ENCODE data around the gene ZIM2.
"Not testable (repeated sequence)": the region's sequence is repeated elsewhere in the genome, so short reads cannot be mapped to it uniquely, and the experiment has no call there.

ZIM2 gene

DNA sequence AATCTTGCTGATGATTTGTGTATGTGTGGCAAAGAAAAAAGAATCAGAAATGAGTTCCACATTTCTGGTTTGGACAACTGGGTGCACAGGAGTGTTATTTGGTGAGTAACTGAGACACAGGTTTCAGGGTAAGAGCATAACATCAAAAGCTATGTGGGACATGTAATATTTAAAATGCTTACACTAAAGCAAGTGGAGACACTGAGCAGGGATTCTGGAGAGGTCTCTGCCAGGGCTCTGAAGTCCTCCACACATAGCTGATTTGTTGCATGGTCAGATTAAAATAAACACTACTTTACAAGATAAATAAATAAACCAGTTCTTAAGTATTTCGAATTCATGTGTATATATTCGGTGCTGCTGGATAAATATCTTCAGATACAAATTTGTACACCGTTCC lies 16.3 kb upstream of the ZIM2 start:
- Mint-ChIP-seq H3K9me3 (peaks cover 25% of the 10 kb centered on the region), H3K36me3 (no peaks in the 10 kb centered on the region), H3K27ac (no peak overlapping the region), H3K4me3 (no peak overlapping the region), H3K4me1 (no peaks in the 10 kb centered on the region)
- no peak for ATAC-seq
- DNase-seq (ENCODE audit: low spot score in 2 of 2), result no peak

DNA sequence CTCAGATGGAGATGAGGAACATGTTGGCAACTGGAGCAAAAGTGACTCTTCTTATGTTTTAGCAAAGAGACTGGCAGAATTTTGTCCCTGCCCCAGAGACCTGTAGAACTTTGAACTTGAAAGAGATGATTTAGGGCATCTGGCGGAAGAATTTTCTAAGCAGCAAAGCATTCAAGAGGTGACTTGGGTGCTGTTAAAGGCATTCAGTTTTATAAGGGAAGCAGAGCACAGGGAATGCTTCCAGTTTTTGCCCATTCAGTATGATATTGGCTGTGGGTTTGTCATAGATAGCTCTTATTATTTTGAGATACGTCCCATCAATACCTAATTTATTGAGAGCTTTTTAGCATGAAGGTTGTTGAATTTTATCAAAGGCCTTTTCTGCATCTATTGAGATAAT lies 11.8 kb upstream of the ZIM2 start:
- DNase-seq (ENCODE audit: low spot score in 2 of 2); ATAC-seq; H3K27ac Mint-ChIP-seq; H3K4me1 Mint-ChIP-seq; H3K36me3 Mint-ChIP-seq; H3K4me3 Mint-ChIP-seq: not testable (repeated sequence)
- H3K9me3 Mint-ChIP-seq, result peaks cover 25% of the 10 kb centered on the region

DNA sequence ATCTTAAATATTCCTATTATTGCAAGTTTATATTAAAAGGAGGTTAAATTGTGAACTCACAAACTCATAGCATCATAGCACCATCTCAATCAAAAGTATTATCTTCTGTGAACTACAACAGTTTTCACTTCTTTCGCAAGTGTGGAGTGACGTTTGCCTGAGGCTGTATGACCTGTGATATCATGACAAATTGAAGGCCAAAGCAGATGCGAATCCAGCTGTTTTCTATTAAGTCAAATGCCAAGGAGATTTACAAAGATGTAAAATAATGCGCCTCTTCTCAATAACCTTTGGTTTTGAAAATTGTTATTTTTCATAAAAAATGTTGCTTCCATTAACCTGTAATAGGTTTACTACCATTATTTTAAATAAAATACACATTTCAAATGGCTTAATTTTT lies 7.6 kb upstream of the ZIM2 start:
- Mint-ChIP-seq H3K4me3 (no peak overlapping the region), H3K4me1 (no peaks in the 10 kb centered on the region), H3K9me3 (peaks cover 24% of the 10 kb centered on the region), H3K27ac (no peak overlapping the region), H3K36me3 (no peaks in the 10 kb centered on the region)
- ATAC-seq (no peak), DNase-seq (ENCODE audit: low spot score in 2 of 2) (no peak)

DNA sequence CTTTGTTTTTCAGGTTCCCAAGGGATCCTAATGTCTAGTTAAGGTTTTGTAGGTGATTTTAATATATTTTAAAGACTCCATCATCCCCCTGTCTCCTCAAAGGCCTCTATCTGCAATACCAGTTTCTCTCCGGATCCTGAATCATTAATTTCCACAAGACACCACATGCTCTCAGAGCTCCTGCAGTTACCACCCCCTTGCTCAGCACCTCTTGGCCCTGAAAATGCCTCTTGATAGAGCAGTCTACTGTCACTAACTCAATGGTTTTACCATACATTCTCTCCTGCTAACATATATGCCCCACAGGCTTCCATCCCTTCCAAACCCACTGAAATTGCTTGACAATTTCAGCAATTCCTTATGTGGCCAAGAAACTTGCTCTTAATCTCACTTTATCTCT lies 1.9 kb upstream of the ZIM2 start:
- ATAC-seq (no peak), DNase-seq (ENCODE audit: low spot score in 2 of 2) (no peak)
- Mint-ChIP-seq H3K27ac (no peak overlapping the region), H3K4me3 (no peak overlapping the region), H3K9me3 (peaks cover 13% of the 10 kb centered on the region), H3K36me3 (no peaks in the 10 kb centered on the region), H3K4me1 (peaks cover 6% of the 10 kb centered on the region)

DNA sequence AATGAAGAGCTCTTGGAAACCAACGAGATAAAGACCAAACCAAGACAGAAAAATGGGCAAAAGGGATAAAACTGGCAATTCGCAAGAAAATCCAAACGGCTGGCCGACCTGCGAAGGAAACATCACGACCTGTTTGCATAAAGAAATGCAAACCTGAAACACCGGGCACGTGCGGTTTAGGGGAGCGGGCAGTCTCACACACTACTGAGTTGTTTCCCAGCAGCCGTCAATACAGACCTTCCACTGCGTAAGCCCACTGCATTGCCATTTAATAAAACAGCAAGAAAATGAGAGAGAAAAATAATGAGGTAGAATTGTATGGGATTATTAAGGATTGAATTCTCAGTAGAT lies 642 bp upstream of the ZIM2 start:
- H3K4me3 Mint-ChIP-seq, result no peak overlapping the region
- no peak for ATAC-seq
- H3K36me3 Mint-ChIP-seq, result no peaks in the 10 kb centered on the region
- H3K4me1 Mint-ChIP-seq, result peaks cover 8% of the 10 kb centered on the region
- H3K9me3 Mint-ChIP-seq, result peaks cover 13% of the 10 kb centered on the region
- DNase-seq (ENCODE audit: low spot score in 2 of 2), result no peak
- no peak overlapping the region for H3K27ac Mint-ChIP-seq

DNA sequence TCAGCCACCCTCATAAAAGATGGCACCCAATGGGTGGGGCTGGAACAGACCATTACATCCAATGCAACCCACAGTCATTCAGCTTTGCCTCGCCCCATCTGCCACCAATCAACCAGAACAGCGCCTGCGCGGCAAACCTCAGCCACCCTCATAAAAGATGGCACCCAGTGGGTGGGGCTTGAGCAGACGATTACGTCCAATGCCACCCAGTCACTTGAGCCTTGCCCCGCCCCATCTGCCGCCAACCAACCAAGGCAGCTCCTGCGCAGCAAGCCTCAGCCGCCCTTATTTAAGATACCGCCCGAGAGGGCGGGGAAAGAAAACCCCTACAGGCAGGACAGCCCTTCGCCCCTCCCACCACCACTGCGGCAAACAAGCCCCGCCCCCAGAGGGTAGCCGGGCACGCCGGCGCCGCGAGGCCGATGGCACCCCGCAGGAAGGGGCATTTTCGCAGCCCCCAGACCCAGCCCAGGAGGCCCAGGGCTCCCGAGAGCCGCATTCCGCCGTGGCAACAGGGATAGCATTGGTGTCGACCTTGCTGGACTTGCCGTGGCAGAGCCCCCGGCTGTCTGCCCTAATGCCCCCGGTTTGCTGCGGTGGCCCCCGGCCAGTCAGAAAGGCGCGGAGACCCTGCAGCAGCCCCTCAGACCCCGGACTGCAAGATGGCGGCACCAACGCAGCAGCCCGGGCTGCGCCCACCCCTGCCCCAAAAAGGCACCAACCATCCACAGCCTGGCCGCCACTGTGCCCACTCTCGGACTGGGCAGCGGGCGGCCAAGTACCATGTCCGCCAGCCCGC lies 675 bp downstream of the ZIM2 start:
- no peak for DNase-seq (ENCODE audit: low spot score in 2 of 2)
- peaks cover 8% of the 10 kb centered on the region for H3K4me1 Mint-ChIP-seq
- peaks cover 19% of the 10 kb centered on the region for H3K9me3 Mint-ChIP-seq
- no peak overlapping the region for H3K4me3 Mint-ChIP-seq
- no peaks in the 10 kb centered on the region for H3K36me3 Mint-ChIP-seq
- no peak overlapping the region for H3K27ac Mint-ChIP-seq
- ATAC-seq, result peak; percentile 11

DNA sequence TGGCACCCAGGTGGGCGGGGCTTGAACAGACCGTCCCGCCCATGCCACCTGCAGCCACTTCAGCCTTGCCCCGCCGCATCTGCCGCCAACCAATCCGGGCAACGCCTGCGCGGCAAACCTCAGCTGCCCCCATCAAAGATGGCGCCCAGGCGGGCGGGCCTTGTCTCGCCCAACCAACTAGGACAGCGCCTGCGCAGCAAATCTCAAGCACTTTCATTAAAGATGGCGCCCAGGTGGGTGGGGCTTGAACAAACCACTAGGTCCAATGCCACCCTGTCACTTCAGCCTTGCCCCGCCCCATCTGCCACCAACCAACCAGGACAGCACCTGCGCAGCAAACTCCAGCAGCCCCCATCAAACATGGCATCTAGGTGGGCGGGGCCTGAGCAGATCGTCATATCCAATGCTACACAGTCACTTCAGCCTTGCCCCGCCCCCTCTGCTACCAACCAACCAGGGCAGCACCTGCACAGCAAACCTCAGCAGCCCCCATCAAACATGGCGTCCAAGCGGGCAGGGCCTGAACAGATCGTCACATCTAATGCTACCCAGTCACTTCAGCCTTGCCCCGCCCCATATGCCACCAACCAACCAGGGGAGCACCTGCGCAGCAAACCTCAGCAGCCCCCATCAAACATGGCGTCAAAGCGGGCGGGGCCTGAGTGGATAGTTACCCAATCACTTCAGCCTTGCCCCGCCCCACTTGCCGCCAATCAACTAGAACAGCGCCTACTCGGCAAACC lies 1.4 kb downstream of the ZIM2 start:
- H3K9me3 Mint-ChIP-seq, result peaks cover 24% of the 10 kb centered on the region
- H3K4me3 Mint-ChIP-seq, result no peak overlapping the region
- DNase-seq (ENCODE audit: low spot score in 2 of 2) (no peak), ATAC-seq (peak; percentile 11)
- H3K36me3 Mint-ChIP-seq, result no peaks in the 10 kb centered on the region
- H3K27ac Mint-ChIP-seq, result no peak overlapping the region
- H3K4me1 Mint-ChIP-seq, result peaks cover 8% of the 10 kb centered on the region

DNA sequence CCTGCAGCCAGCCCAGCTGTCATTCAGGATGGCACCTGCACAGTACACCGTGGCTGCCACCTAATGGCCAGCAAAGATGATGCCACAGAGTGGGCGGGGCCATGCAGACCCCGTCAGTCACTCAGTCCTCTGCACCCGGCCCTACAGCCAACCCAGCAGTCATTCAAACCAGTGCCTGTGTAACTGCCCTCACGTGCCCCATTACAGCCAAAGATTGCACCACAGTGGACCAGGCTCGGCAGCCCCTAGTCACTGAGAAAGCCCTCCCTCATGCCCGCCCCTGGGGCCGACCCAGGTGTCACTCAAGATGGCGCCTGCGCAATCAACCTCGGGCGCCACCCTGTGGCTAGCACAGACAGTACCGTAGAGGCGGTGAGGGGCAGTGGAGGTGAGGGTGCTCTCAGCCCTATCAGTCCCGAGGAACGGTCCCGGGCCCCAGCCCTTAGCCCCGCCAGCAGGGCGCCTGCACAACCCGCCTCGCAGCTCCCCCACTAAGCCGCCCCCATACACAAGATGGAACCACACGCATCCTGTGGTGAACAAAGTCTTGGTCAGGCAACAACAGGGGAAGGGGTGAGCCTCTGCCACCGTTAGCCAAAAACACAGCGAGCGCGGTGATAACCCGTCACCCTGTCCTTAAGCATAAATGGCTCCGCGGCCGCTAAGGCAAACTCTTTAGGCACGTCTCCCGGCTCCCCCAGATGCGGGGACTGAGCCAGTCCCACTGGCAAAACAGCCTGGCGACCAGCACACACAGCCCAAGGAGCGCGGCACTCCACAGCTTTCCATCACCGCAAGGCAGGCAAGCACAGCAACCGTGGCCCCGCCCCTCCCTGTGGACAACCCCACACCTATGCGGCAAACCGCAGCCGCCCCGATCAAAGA lies 2.3 kb downstream of the ZIM2 start:
- Mint-ChIP-seq H3K4me3 (no peak overlapping the region), H3K4me1 (peaks cover 8% of the 10 kb centered on the region), H3K36me3 (no peaks in the 10 kb centered on the region), H3K27ac (no peak overlapping the region), H3K9me3 (peaks cover 27% of the 10 kb centered on the region)
- ATAC-seq (peak; percentile 26), DNase-seq (ENCODE audit: low spot score in 2 of 2) (no peak)

DNA sequence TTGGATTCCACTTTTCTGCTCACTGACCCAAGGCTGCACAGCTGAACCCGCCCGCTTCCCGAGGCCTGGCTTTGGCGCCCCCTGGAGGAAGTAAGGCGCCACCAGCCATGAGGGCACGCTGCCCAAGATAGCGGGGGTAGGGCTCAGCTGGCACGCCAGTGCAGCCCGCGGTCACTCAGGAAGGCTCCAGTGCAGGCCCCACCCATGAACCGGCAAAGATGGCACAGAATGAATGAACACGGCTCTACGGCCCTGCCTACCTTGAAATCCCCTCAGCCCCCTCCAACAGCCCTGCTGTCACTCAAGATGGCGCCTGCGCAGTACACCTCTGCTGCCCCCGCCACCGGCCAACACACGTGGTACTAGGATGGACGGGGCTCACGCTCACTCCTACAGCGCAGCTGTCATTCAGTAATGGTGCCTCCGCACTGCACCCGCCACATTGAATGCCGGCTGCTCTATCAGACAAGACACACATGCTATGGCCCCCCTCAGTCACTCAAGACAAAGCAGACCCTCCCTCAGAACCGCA lies 3.0 kb downstream of the ZIM2 start:
- Mint-ChIP-seq H3K9me3 (peaks cover 28% of the 10 kb centered on the region), H3K4me1 (peaks cover 8% of the 10 kb centered on the region), H3K4me3 (no peak overlapping the region), H3K36me3 (no peaks in the 10 kb centered on the region), H3K27ac (no peak overlapping the region)
- DNase-seq (ENCODE audit: low spot score in 2 of 2) (no peak), ATAC-seq (no peak)

DNA sequence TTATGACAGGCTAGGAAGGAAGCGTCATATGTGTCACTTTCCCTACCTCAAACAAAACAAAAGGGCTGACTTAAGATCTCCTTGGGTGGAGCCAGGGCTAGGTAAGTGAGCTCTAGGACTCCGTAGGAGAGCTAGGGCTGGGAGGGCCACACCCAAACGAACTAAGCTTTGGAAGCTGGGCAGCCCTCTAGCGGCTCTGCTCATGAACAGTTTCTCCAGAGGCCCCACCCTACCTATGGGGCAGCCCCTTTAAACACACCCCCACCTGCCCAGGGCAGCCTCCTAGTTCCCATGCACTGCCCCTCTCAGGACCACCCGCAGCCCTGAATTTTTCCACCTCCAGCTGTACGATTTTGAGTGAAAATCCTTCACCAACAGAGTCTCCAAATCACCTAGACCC lies 3.5 kb downstream of the ZIM2 start:
- H3K9me3 Mint-ChIP-seq, result peaks cover 31% of the 10 kb centered on the region
- H3K27ac Mint-ChIP-seq, result no peak overlapping the region
- ATAC-seq (no peak), DNase-seq (ENCODE audit: low spot score in 2 of 2) (no peak)
- no peak overlapping the region for H3K4me3 Mint-ChIP-seq
- no peaks in the 10 kb centered on the region for H3K36me3 Mint-ChIP-seq
- H3K4me1 Mint-ChIP-seq, result peaks cover 8% of the 10 kb centered on the region

DNA sequence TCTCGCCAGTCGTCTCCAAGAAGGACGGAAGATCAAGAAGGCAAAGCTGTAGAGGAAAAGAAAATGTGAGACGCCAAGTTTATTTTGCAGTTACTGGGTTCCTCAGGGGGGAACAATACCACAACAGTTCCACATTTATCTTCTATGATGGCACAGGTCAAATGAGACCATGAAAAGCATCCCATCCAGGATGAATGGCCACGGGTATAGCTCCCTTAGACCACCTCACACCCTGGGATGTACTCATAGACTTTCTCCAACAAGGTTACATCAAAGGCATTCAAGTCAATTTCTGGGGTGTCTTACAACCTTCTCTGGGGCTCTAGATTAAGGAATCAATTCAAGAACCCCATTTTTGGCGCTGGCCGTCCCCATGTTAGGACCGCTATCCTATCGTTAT lies 4.5 kb downstream of the ZIM2 start:
- Mint-ChIP-seq H3K4me3 (no peak overlapping the region), H3K36me3 (no peaks in the 10 kb centered on the region), H3K4me1 (peaks cover 8% of the 10 kb centered on the region), H3K27ac (no peak overlapping the region), H3K9me3 (peaks cover 27% of the 10 kb centered on the region)
- DNase-seq (ENCODE audit: low spot score in 2 of 2) (no peak), ATAC-seq (no peak)

DNA sequence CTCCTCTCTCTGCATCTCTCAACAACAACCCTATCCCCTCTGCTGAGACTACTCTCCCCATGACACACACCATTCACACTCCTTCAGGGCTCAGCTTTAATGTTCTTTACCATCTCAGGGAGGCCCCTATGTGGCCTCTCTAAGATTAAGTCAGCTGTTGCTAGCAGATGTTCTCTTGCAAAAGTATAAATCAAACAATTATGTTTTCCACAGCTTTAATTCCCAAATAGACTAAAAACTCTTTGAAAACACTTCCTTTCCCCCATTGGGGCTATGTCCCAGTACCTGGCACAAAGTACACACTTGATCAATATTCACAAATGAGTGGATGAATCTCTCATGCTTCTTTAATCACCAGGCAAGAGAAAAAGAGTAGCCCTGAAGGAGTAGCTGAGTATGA lies 5.1 kb downstream of the ZIM2 start:
- ATAC-seq, result no peak

DNA sequence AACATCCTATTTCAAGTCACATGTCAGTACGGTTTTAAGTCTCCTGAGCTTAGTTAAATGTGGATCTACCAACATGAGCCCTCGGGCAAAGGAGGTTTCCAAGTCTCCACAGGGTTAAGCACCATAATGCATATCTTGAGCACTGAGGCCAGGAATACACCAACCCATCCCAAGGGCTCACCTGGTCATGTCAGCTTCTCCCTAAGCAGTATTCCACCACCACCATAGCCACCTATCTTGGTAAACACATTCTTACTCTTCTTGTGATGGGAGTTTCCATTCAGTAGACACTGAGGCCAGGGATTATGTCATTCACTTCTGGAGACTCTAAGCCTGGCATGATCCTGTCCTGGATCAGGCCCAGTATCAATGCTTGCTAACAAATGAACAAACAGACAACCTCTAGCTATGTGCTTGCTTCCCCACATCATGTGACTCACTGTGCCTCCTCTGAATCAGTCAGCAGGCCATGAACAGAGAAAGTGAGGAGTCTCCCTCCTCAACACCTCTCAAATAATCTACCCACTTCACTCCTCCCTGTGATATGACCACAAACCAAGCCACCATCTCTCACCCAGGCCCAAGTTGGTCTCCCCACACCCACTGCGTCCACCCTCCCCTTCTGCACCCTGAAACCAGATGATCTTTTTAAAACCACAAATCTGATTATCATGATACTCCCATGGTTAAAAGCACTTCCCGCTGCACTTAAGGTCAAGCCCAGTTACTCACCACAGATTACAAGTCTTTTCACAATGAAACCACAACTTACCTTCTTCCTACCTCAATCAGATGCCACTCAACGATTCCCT lies 5.8 kb downstream of the ZIM2 start:
- Mint-ChIP-seq H3K27ac (no peak overlapping the region), H3K36me3 (no peaks in the 10 kb centered on the region), H3K4me3 (no peak overlapping the region), H3K4me1 (peaks cover 8% of the 10 kb centered on the region), H3K9me3 (peaks cover 25% of the 10 kb centered on the region)
- DNase-seq (ENCODE audit: low spot score in 2 of 2) (no peak), ATAC-seq (no peak)

More for the DNA sequence above, 5.1 kb downstream of the ZIM2 start:
- Mint-ChIP-seq H3K27ac (no peak overlapping the region), H3K4me1 (peaks cover 8% of the 10 kb centered on the region), H3K36me3 (no peaks in the 10 kb centered on the region), H3K4me3 (no peak overlapping the region), H3K9me3 (peaks cover 25% of the 10 kb centered on the region)
- no peak for DNase-seq (ENCODE audit: low spot score in 2 of 2)

DNA sequence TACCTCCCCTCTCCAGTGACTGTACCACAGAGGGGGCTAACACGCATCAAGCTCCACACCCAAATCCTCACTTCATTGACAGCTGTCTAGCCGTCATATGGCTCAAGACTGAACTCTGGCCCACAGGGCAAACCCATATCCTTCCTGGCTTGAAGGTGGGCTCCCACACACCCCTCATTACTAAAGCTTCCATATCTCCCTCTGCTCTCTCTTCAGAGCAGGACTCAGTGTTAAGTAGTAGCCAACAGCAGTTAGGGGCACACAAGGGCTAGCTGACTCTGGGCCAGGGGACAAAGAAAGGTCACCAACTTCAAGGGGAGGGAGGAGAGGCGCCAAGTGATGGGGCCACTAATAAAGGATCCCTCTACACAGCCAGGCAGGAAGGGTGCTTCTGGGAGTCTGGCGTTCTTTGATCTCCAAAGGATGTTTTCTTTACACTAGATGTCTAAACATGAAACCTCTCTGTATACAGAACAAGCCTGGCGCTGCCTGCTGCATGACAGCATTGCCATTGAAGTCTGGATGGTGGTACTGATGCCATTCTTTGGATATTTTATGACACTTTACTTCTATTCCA lies 8.1 kb downstream of the ZIM2 start:
- no peaks in the 10 kb centered on the region for H3K36me3 Mint-ChIP-seq
- no peak for ATAC-seq
- DNase-seq (ENCODE audit: low spot score in 2 of 2), result no peak
- H3K9me3 Mint-ChIP-seq, result peaks cover 25% of the 10 kb centered on the region
- peaks cover 2% of the 10 kb centered on the region for H3K4me1 Mint-ChIP-seq
- H3K27ac Mint-ChIP-seq, result no peak overlapping the region
- no peak overlapping the region for H3K4me3 Mint-ChIP-seq

All from stimulated activated effector memory CD8-positive, alpha-beta T cell treated with anti-CD3 and anti-CD28 coated beads, Interleukin-12 subunit alpha, Interleukin-12 subunit beta, amount 100 ng/mL, for 72 hours (primary cell).